ENCODE measurements around the gene PDGFA. TPM values are rescaled to one million over a fixed set of nuclear protein-coding genes. Genes with fewer than 3 reads are reported as not detected.

The PDGFA gene
- total RNA-seq, 2 donors from 2014 or later = 34.9 to 50.5 TPM

GRCh38 chr7:459584-460373, 59.9 kb downstream of the PDGFA start:
- Histone ChIP-seq H3K4me1 (peaks cover 5% of the 10 kb centered on the region), H3K27ac (no peak overlapping the region), H3K36me3 (no peaks in the 10 kb centered on the region), H3K9me3 (no peaks in the 10 kb centered on the region), H3K4me3 (no peak overlapping the region), H3K27me3 (no peaks in the 10 kb centered on the region), H3K9ac (ENCODE audit: low read depth in 2 of 2, low read length in 2 of 2) (no peak overlapping the region)
- intact Hi-C loops (cut with DNase I) = no loop called here
- no peak for DNase-seq
- TF ChIP-seq, protein P1, sequence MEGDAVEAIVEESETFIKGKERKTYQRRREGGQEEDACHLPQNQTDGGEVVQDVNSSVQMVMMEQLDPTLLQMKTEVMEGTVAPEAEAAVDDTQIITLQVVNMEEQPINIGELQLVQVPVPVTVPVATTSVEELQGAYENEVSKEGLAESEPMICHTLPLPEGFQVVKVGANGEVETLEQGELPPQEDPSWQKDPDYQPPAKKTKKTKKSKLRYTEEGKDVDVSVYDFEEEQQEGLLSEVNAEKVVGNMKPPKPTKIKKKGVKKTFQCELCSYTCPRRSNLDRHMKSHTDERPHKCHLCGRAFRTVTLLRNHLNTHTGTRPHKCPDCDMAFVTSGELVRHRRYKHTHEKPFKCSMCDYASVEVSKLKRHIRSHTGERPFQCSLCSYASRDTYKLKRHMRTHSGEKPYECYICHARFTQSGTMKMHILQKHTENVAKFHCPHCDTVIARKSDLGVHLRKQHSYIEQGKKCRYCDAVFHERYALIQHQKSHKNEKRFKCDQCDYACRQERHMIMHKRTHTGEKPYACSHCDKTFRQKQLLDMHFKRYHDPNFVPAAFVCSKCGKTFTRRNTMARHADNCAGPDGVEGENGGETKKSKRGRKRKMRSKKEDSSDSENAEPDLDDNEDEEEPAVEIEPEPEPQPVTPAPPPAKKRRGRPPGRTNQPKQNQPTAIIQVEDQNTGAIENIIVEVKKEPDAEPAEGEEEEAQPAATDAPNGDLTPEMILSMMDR (IDR thresholded peaks at IDR 0.05) = no peak

DNA sequence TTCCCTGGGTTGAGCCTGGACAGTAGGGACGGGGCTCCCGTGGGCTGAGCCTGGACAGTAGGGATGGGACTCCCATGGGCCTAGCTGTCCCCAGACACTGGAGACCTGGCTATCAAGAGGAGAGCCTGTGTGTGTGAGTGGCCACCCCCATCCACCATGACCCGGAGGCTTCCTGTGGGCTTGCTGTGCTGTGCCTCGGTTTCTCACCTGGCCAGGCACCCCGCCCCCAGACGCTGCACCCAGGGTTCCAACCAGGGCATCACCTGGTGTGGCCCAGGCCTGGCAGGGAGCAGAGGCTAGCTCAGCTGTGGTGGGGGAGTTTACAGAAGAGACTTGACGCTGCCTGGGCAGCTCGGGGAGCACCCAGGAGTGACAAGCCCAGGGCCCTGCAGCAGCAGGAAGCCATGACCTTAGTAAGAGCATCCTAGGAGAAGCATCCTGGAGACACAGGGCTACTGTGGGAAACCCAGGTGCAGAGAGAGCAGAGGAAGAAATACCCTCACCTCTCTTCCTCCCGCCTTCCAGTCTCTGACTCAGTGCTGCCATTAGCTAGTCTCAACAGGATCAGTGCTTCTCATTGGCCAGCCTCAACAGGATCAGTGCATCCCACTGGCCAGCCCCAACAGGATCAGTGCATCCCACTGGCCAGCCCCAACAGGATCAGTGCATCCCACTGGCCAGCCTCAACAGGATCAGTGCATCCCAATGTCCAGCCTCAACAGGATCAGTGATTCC, 61.0 kb downstream of the PDGFA start:
- intact Hi-C loops (cut with DNase I) = no loop called here
- TF ChIP-seq, protein P1 (IDR thresholded peaks at IDR 0.05) = no peak

DNA sequence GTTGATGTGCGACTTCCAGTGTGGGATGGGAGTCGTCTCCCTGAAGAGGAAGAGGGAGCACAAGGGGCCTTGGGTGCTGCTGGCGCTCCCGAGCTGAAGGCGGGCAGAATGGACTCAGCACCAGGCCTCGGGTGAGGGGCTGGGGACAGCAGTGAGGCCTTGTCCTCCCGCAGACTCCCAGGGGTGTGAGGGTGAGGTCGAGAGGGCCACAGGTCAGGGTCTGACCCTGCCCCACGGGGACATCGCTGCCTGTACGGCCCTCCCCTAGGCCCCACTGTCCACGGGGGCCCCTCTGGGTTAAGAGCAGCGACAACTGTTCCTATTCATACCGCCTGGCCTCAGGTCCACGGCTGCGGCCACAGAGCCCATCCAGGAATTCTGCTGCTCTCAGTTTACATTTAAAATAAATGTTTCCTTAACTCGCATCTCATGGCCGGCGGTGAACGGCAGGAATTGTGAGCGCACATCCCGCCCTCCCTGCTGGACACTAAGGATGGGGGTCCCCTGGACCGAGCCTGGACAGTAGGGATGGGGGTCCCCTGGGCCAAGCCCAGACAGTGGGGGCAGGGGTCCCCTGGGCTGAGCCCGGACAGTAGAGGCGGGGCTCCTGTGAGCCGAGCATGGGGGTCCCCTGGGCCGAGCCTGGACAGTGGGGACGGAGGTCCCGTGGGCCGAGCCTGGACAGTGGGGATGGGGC, 61.7 kb downstream of the PDGFA start:
- intact Hi-C loops (cut with DNase I) = no loop called here
- no peak for DNase-seq
- Histone ChIP-seq H3K4me3 (no peak overlapping the region), H3K27me3 (peaks cover 2% of the 10 kb centered on the region), H3K4me1 (peaks cover 5% of the 10 kb centered on the region), H3K9me3 (no peaks in the 10 kb centered on the region), H3K27ac (no peak overlapping the region), H3K9ac (ENCODE audit: low read depth in 2 of 2, low read length in 2 of 2) (no peak overlapping the region), H3K36me3 (no peaks in the 10 kb centered on the region)
- TF ChIP-seq, protein P1 (IDR thresholded peaks at IDR 0.05) = no peak

More for the DNA sequence above, 61.0 kb downstream of the PDGFA start:
- Histone ChIP-seq H3K36me3 (no peaks in the 10 kb centered on the region), H3K9me3 (no peaks in the 10 kb centered on the region), H3K9ac (ENCODE audit: low read depth in 2 of 2, low read length in 2 of 2) (no peak overlapping the region), H3K27ac (no peak overlapping the region), H3K4me3 (no peak overlapping the region), H3K27me3 (no peaks in the 10 kb centered on the region), H3K4me1 (peaks cover 5% of the 10 kb centered on the region)
- DNase-seq = no peak

DNA sequence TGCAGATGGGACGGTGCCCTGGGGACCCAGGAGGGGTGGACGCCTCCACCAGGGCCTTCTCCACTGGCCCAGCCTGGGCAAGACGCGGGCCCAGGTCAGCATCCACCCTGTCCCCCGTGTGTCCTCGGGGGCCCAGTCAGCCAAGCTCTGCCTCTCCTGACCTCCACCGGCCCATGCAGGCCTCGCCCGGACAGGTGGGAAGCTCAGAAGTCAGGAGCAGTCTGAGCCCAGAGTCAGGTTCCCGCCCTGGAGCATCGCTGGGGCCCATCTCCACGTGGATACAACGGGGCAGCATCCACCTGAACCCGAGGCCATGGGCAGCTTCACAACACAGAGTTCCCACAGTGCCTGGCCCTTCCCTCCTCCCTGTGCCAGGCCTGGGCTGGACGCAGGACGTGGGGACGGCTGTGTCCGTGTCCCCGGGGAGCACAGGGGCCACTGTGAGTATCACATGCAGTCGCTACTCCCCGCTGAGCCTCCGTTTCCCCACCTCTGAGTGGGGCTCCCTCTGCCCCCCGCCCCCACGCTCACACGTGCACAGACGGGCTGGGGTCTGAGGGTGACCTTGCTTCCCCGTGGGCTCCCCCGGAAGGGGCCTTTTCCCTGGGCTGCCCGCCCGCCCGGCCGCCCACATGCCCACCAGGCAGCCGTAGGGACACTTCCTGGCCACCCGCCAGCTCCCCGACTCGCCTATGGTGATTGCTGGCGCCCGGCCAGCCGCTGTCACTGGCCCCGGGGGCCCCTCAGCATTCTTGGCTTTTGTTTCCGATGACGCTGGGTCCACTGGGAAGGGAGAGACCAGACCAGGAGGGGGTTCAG, 64.3 kb downstream of the PDGFA start:
- no peak overlapping the region for H3K4me3 ChIP-seq
- intact Hi-C loops (cut with DNase I) = no loop called here
- H3K4me1 ChIP-seq = peaks cover 5% of the 10 kb centered on the region
- no peak for DNase-seq
- H3K9me3 ChIP-seq = no peaks in the 10 kb centered on the region
- no peaks in the 10 kb centered on the region for H3K36me3 ChIP-seq
- TF ChIP-seq, protein P1 (IDR thresholded peaks at IDR 0.05) = no peak
- peaks cover 6% of the 10 kb centered on the region for H3K27me3 ChIP-seq
- H3K9ac ChIP-seq (ENCODE audit: low read depth in 2 of 2, low read length in 2 of 2) = no peak overlapping the region
- H3K27ac ChIP-seq = no peak overlapping the region

Data from colonic mucosa (tissue), 4 donors.